C4-2B (cell line): ENCODE data around the gene LPP.

Source experiments
- CTCF ChIP-seq: fragments of 450-650 bp; conservative IDR thresholded peaks from 2 replicates; pipeline ENCODE4 v1.5.1; 2017; ENCODE audit warnings: mild to moderate bottlenecking
- ZFX ChIP-seq: fragments of 450-650 bp; IDR thresholded peaks from 2 replicates; pipeline ENCODE4 v1.6.1; 2017

- TF ChIP-seq CTCF = no peak
- no peak for TF ChIP-seq ZFX
These were observed 673.1 kb downstream of the LPP start for GRCh38 chr3:188827103-188827502.
